Breast epithelium (tissue), 4 donors: Measurements from ENCODE around the gene BEAN1. TPM values are rescaled to one million over a fixed set of nuclear protein-coding genes. Genes with fewer than 3 reads are reported as not detected.

Source experiments
- DNase-seq, 2 donors: peaks; one replicate each; pipeline ENCODE4 v3.0.0-alpha.2; 2019; ENCODE audit warnings: low spot score in 2 of 2
- H3K27ac ChIP-seq, 2 donors: fragments of 200-600 bp; sonication (generic) in 1 of 2; one replicate each; pipeline ENCODE4 v1.5.1; 2016 to 2019; ENCODE audit warnings: mild to moderate bottlenecking in 1 of 2
- H3K27me3 ChIP-seq, 2 donors: fragments of 200-600 bp; sonication (generic) in 1 of 2; one replicate each; pipeline versions ENCODE4 v1.5.1 to v1.6.0; 2017 to 2019; ENCODE audit warnings: control low read depth in 1 of 2, mild to moderate bottlenecking in 1 of 2
- H3K36me3 ChIP-seq: fragments of 200-600 bp; one replicate; pipeline ENCODE4 v1.5.1; 2019
- H3K4me1 ChIP-seq, 2 donors: fragments of 200-600 bp; sonication (generic); one replicate each; pipeline ENCODE4 v1.5.1; 2016 to 2019; ENCODE audit warnings: control low read depth in 1 of 2
- H3K4me3 ChIP-seq, 3 donors: fragments of 200-600 bp; sonication (generic); 1 replicate in 2 of 3; 2 replicates in 1 of 3; pipeline ENCODE4 v1.5.1; 2016 to 2019; ENCODE audit warnings: mild to moderate bottlenecking in 3 of 3, moderate library complexity in 2 of 3
- H3K9me3 ChIP-seq, 2 donors: fragments of 200-600 bp; sonication (generic) in 1 of 2; one replicate each; pipeline ENCODE4 v1.5.1; 2016 to 2019; ENCODE audit warnings: control low read depth in 1 of 2
- POLR2A ChIP-seq: fragments of 450-650 bp; IDR thresholded peaks from one replicate; pipeline ENCODE4 v1.6.1; 2016; ENCODE audit warnings: antibody characterized with exemption, mild to moderate bottlenecking, moderate library complexity
- POLR2AphosphoS5 ChIP-seq, 3 donors: sonication (generic); formaldehyde crosslinking; IDR thresholded peaks; one replicate each; pipeline ENCODE4 v1.6.1; 2017; ENCODE audit warnings: antibody characterized with exemption in 3 of 3
- intact Hi-C: fragments of 100-400 bp; cut with DNase I; formaldehyde crosslinking; loops from one replicate; pipeline ENCODE4 v1.15.1; 2023; ENCODE audit warnings: low total_unique reads
- total RNA-seq, 3 donors: library from RNA; depleted of rRNA; stranded (reverse); fragments of >200 nt; gene quantifications; one replicate each; pipeline ENCODE4 v1.1.0, GENCODE V29; 2016
- TF ChIP-seq, protein P1 (sequence below), 3 donors: fragments of 450-650 bp; IDR thresholded peaks; one replicate each; pipeline ENCODE4 v1.5.1; 2016 to 2017; ENCODE audit warnings: antibody characterized with exemption in 3 of 3, mild to moderate bottlenecking in 3 of 3, moderate library complexity in 3 of 3

The BEAN1 gene
- total RNA-seq, 3 donors from 2014 or later = 0.16 to 3.5 TPM; not detected in 1

DNA sequence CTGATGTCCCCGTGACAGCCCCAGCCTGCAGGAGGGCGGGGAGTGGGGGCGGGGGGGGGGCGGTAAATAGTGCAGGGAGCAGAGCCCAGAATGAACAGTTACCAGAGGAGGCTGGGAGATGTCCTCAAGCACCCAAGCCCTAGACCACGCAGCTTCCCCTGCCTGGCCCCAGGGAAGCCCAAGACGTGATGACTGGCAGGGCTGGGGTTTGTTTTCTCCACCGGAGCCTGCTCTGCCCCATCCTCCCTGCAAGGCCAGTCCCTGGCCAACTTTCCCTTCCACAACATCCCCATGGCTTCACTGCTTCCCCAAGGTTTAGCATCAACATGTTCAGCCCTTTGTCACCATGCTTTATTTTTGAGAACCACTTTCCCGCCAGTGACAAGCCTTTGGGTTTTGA, 1.4 kb upstream of the BEAN1 start:
- H3K4me3 ChIP-seq = no peak overlapping the region
- DNase-seq = no peak
- intact Hi-C loops = loop anchor here (1.0 kb wide), 1 partner anchor 34 kb away; no protein-coding TSS in a partner anchor
- H3K9me3 ChIP-seq = no peaks in the 10 kb centered on the region
- no peaks in the 10 kb centered on the region for H3K36me3 ChIP-seq
- peaks cover 0 to 4% of the 10 kb centered on the region in 2 donors for H3K4me1 ChIP-seq
- H3K27ac ChIP-seq = no peak overlapping the region
- TF ChIP-seq, protein P1, sequence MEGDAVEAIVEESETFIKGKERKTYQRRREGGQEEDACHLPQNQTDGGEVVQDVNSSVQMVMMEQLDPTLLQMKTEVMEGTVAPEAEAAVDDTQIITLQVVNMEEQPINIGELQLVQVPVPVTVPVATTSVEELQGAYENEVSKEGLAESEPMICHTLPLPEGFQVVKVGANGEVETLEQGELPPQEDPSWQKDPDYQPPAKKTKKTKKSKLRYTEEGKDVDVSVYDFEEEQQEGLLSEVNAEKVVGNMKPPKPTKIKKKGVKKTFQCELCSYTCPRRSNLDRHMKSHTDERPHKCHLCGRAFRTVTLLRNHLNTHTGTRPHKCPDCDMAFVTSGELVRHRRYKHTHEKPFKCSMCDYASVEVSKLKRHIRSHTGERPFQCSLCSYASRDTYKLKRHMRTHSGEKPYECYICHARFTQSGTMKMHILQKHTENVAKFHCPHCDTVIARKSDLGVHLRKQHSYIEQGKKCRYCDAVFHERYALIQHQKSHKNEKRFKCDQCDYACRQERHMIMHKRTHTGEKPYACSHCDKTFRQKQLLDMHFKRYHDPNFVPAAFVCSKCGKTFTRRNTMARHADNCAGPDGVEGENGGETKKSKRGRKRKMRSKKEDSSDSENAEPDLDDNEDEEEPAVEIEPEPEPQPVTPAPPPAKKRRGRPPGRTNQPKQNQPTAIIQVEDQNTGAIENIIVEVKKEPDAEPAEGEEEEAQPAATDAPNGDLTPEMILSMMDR (IDR thresholded peaks at IDR 0.05) = no peak
- TF ChIP-seq POLR2AphosphoS5 (IDR thresholded peaks at IDR 0.05) (no peak), POLR2A (no peak)
- peaks cover 2 to 8% of the 10 kb centered on the region in 2 donors for H3K27me3 ChIP-seq

DNA sequence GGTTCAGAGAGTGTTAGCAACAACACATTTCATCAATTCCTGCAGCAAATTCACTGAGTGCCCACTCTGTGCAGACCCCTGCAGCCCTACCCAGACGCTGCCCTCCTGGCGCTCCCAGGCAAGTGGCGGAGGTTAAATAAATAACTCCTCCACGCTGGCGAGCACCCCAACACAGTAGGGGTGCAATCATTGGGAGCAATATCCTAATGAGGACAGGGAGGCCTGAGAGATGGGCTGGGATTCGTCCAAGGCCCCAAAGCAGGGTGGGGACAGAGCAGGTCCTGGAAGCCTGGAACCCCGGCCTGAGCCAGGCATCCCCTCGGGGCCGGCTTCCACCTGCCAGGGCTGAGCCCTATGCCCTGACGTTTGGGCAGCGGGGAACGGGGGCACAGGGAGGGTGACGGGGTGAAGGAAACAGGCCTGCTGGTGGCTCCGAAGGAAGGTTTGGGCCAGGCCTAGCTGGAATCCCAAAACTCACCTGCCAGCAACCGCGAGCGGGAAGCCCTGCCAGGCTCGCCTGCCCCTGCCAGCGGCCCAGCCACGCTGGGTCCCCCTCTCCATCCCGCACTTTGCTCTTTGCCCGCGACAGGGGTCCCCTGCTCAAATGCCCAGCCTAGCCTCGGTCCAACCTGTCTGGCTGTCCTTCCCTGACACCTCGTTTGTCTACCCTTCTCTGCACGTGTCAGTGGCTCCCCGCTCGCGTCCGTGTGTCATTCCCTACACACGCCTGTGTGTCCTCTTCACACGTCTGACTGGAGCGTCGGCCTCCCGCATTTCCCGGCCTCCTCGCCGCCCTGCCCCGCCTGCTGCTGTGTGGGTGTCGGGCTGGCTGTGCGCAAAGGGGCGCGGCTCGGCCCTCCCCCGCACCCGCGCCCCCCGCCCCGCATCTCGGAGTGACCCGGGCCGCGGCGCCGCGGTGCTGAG, 721 bp upstream of the BEAN1 start:
- Histone ChIP-seq H3K4me1 (peaks cover 0 to 4% of the 10 kb centered on the region in 2 donors), H3K27ac (no peak overlapping the region), H3K36me3 (no peaks in the 10 kb centered on the region), H3K4me3 (peak overlapping the region; percentile 28 to 82 (median 49)), H3K27me3 (peaks cover 2 to 8% of the 10 kb centered on the region in 2 donors), H3K9me3 (no peaks in the 10 kb centered on the region)
- DNase-seq = no peak
- TF ChIP-seq POLR2AphosphoS5 (IDR thresholded peaks at IDR 0.05) (no peak), POLR2A (no peak)
- TF ChIP-seq, protein P1 (IDR thresholded peaks at IDR 0.05) = no peak
- intact Hi-C loops = no loop called here

DNA sequence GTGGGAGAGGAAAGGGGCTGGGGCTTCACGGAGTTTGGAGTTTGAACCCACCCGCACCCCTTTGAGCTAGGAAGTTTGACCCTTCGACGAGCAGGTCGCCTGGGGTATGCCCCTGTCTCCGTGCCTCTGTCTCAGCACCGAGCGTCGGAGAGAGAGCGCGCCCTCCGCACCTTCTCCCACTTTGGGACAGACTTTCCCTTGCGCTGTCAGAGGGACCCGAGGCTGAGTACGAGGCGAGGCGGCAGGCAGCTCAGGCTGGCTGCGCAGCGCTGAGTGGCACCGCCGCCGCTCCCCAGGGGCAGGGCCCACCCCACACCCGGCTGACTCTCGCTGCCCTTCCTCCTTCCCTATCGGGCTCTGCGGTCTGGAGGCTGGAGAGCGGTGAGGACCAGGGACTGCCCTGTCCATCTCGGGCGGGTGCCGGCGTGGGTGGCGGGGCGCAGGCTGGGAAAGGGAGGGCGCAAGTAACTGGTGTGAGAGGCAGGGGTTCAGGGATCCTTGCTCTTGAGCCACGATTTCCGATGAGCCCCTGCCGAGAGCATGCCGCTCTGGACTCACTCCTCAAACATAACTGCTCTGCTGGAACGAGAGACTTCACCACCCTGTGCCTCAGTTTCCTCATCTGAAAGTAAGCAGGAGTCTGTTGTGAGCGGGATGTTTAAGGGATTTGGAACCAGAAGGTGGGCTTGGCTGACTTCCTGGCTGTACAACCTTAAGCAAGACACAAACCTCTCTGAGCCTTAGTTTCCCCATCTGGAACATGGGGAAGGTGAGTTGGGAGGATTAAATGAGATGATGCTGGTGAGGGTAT, 981 bp downstream of the BEAN1 start:
- Histone ChIP-seq H3K9me3 (no peaks in the 10 kb centered on the region), H3K27me3 (peaks cover 2 to 8% of the 10 kb centered on the region in 2 donors), H3K4me3 (peak overlapping the region; percentile 39 to 82 (median 60)), H3K36me3 (no peaks in the 10 kb centered on the region), H3K4me1 (peaks cover 0 to 4% of the 10 kb centered on the region in 2 donors), H3K27ac (no peak overlapping the region)
- TF ChIP-seq POLR2AphosphoS5 (IDR thresholded peaks at IDR 0.05) = no peak
- no peak for TF ChIP-seq POLR2A
- TF ChIP-seq, protein P1 (IDR thresholded peaks at IDR 0.05) = no peak
- intact Hi-C loops = no loop called here
- DNase-seq = no peak

DNA sequence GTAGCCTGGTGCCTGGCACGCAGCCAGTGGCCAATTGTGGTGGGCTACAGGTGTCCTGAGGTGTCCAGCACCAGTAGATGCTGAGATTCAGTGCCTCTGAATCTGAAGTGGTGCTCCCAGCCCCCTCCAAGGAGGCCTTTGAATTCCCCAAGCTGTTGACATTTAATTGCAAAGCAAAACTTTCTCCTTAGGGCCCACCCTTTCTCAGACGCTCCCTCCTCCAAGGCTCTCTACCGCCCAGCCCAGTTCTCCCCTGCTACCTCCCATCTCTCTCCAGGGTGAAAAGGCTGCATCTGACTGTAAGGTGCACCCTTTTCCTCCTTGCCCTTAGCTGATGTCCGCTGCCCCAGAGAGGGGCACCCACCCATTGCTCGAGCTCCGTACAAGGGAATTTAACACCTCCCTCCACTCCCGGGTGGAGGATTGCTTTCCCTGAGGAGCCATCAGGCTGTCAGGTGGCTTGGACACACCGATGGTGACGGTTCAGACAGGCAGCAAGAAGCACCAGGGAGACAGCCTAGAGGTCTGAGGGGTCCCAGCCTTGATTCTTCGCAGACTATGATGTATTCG, 1.7 kb downstream of the BEAN1 start:
- Histone ChIP-seq H3K27me3 (peaks cover 2 to 8% of the 10 kb centered on the region in 2 donors), H3K9me3 (no peaks in the 10 kb centered on the region)
- intact Hi-C loops = no loop called here

More for the DNA sequence above, 1.7 kb downstream of the BEAN1 start:
- Histone ChIP-seq H3K4me3 (no peak overlapping the region), H3K4me1 (peaks cover 0 to 4% of the 10 kb centered on the region in 2 donors), H3K27ac (no peak overlapping the region), H3K36me3 (no peaks in the 10 kb centered on the region)
- TF ChIP-seq, protein P1 (IDR thresholded peaks at IDR 0.05) = no peak
- TF ChIP-seq POLR2A (no peak), POLR2AphosphoS5 (IDR thresholded peaks at IDR 0.05) (no peak)
- DNase-seq = no peak
